ENCODE measurements around the gene CLCA2.

Gene CLCA2

GRCh38 chr1:86429122-86429725 lies 5.3 kb downstream of the CLCA2 start:
- DNase-seq (ENCODE audit: low read depth in 2 of 2), result no peak

GRCh38 chr1:86429835-86430234 lies 5.9 kb downstream of the CLCA2 start:
- no peak for DNase-seq (ENCODE audit: low read depth in 2 of 2)

GRCh38 chr1:86430376-86430775 lies 6.4 kb downstream of the CLCA2 start:
- DNase-seq (ENCODE audit: low read depth in 2 of 2), result no peak

- DNase-seq (ENCODE audit: low read depth in 2 of 2), result no peak
These were observed 10.1 kb downstream of the CLCA2 start for GRCh38 chr1:86434059-86434458.

- DNase-seq (ENCODE audit: low read depth in 2 of 2), result no peak
These were observed 11.4 kb downstream of the CLCA2 start for GRCh38 chr1:86435327-86435726.

- DNase-seq (ENCODE audit: low read depth in 2 of 2), result no peak
These were observed 12.1 kb downstream of the CLCA2 start for GRCh38 chr1:86436041-86436440.

GRCh38 chr1:86441581-86441980 lies 17.6 kb downstream of the CLCA2 start:
- no peak for DNase-seq (ENCODE audit: low read depth in 2 of 2)

GRCh38 chr1:86441997-86442396 lies 18.0 kb downstream of the CLCA2 start:
- no peak for DNase-seq (ENCODE audit: low read depth in 2 of 2)

- no peak for DNase-seq (ENCODE audit: low read depth in 2 of 2)
These were observed 21.9 kb downstream of the CLCA2 start for GRCh38 chr1:86445919-86446318.

- no peak for DNase-seq (ENCODE audit: low read depth in 2 of 2)
These were observed 23.3 kb downstream of the CLCA2 start for GRCh38 chr1:86447198-86447790.

- DNase-seq (ENCODE audit: low read depth in 2 of 2), result no peak
These were observed 24.7 kb downstream of the CLCA2 start for GRCh38 chr1:86448670-86449069.

GRCh38 chr1:86449103-86449502 lies 25.1 kb downstream of the CLCA2 start:
- DNase-seq (ENCODE audit: low read depth in 2 of 2), result no peak

GRCh38 chr1:86450847-86451246 lies 26.9 kb downstream of the CLCA2 start:
- no peak for DNase-seq (ENCODE audit: low read depth in 2 of 2)

GRCh38 chr1:86453664-86454063 lies 29.7 kb downstream of the CLCA2 start:
- DNase-seq (ENCODE audit: low read depth in 2 of 2), result no peak

GRCh38 chr1:86455073-86455472 lies 31.1 kb downstream of the CLCA2 start:
- DNase-seq (ENCODE audit: low read depth in 2 of 2), result no peak

- DNase-seq (ENCODE audit: low read depth in 2 of 2), result no peak
These were observed 37.0 kb downstream of the CLCA2 start for GRCh38 chr1:86460998-86461397.

- DNase-seq (ENCODE audit: low read depth in 2 of 2), result no peak
These were observed 37.5 kb downstream of the CLCA2 start for GRCh38 chr1:86461482-86461881.

- DNase-seq (ENCODE audit: low read depth in 2 of 2), result no peak
These were observed 40.8 kb downstream of the CLCA2 start for GRCh38 chr1:86464819-86465218.

- DNase-seq (ENCODE audit: low read depth in 2 of 2), result no peak
These were observed 42.3 kb downstream of the CLCA2 start for GRCh38 chr1:86466109-86466844.

GRCh38 chr1:86466986-86467385 lies 43.0 kb downstream of the CLCA2 start:
- DNase-seq (ENCODE audit: low read depth in 2 of 2), result no peak

GRCh38 chr1:86468501-86468977 lies 44.6 kb downstream of the CLCA2 start, which contains the start of gene CLCA1:
Gene CLCA1, plus strand, starts transcription at chr1:86468927. Its CDS starts 45 bp downstream, at chr1:86468972.
- DNase-seq (ENCODE audit: low read depth in 2 of 2), result no peak

GRCh38 chr1:86470859-86471258 lies 46.9 kb downstream of the CLCA2 start:
- no peak for DNase-seq (ENCODE audit: low read depth in 2 of 2)

- no peak for DNase-seq (ENCODE audit: low read depth in 2 of 2)
These were observed 47.3 kb downstream of the CLCA2 start for GRCh38 chr1:86471291-86471690.

All from stimulated activated CD8-positive, alpha-beta memory T cell treated with anti-CD3 and anti-CD28 coated beads, Interleukin-7, amount 100 ng/mL, for 1 hour (primary cell).